Measurements from ENCODE around the gene STIMATE.

The STIMATE gene

DNA sequence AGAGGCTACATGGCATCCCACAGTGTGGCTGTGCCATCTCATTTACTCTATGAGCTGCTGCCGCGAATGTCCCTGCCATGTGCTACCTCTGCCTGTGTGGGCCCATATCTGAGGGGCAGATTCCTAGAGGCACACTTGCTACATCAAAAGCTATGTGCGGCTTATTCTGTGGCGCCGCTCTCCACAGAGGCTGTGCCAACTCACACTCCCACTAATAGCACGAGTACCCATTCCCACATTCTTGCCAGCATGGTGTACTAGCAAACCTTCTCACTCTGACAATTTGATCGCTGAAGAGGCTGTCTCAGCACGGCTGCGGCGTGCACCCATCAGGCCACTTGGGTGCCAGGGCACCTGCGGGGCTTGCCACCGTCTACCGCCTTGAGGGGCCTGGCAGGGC lies 31.4 kb downstream of the STIMATE start:
- no peak for DNase-seq (ENCODE audit: low spot score)

- DNase-seq (ENCODE audit: low spot score), result no peak
These were observed 37.0 kb downstream of the STIMATE start for GRCh38 chr3:52860424-52860768.

- DNase-seq (ENCODE audit: low spot score), result no peak
These were observed 37.5 kb downstream of the STIMATE start for GRCh38 chr3:52859686-52860423.

DNA sequence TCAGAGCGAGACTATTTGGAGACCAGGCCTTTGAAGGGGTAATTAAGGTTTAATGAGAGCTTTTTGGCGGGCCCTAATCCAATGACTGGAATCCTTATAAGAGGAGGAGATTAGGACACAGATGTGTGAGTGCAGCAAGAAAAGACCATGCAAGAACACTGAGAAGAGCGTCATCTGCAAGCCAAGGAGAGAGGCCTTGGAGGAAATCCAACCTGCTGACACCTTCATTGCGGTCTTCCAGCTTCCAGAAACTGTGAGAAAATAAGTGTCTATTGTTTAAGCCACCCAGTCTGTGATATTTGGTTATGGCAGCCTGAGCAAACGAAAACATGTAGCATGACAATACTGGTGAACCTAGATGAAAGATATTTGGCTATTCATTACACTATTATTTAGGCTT lies 39.5 kb downstream of the STIMATE start:
- no peak for DNase-seq (ENCODE audit: low spot score)

DNA sequence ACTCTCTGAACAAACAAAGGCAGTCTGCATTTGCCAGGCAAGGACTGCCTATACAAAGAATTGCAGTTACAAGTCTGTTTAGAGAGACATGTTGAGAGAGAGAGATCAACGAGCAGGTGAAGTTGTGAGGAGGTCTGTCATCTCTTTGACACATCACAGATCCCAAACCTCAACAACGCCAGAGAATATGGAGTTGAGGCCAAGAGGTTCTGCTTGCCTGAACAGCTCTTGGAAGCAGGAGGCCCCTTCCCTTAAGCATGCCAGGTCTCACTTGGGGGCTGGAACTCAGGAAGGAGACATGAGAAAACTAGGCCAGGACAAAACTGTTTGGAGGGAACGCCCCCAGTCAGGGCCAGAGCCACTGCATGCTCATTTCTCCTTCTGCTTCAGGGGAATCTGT lies 40.2 kb downstream of the STIMATE start:
- DNase-seq (ENCODE audit: low spot score), result no peak

- no peak for DNase-seq (ENCODE audit: low spot score)
These were observed 40.7 kb downstream of the STIMATE start for GRCh38 chr3:52856666-52857065.

DNA sequence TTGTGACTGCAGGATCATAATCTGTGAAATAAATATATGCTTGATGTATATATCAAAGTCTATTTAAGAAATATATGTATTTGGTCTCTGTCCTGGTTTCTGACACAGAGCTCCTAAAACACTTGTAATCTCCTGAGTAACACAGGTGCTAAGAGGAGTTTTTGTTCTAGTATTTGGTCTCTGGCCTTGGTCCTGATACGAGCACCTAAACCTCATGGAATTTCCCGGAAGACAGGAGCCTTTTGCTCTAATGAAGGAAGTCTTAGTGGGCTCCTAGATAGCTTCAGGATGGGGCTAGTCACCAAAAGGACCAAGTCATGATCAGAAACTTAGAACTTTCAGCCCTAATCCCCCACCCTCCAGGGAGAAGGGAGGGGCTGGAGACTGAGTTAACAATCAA lies 43.3 kb downstream of the STIMATE start:
- DNase-seq (ENCODE audit: low spot score), result no peak

DNA sequence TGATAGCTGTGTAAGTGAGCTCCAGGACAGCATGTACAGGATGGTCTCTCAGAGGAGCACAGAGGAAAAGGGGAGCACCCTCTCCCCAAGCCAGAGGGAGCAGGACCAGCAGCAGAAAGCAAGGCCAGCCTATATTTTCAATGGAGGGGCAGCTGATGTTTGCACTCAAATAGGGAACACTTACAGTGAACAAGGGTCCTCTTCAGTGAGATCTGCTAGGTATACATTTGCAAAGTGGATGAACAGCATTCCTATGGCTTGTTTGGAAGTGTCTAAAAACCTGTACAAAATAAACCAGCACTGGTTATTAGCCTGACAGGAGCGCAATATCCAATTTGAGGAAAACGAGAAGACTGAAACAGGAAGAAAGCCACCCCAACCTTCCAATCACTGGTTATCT lies 44.9 kb downstream of the STIMATE start:
- DNase-seq (ENCODE audit: low spot score), result no peak

DNA sequence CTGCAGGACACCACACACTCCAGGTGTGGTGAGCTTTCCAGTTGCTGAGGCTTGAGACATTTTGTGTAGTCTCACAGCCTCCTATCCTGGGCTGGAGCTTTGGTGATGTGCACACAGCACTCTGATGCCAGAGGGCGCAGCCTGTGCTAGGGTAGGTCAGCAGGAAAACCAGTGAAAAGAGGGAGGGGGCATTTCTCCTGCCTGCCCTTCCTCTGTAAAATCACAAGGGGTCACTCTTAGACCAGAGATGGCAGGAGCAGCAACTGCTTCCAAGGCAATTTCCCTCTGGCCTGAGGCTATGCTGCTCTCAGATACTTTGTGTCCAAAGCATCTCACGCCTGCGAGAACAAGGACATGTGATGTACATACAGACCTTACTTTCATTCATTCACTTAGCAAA lies 46.0 kb downstream of the STIMATE start:
- peak; percentile 75 for DNase-seq (ENCODE audit: low spot score)

GRCh38 chr3:52849656-52850055 lies 47.7 kb downstream of the STIMATE start:
- DNase-seq (ENCODE audit: low spot score), result no peak

GRCh38 chr3:52848617-52849016 lies 48.7 kb downstream of the STIMATE start:
- no peak for DNase-seq (ENCODE audit: low spot score)

- DNase-seq (ENCODE audit: low spot score), result no peak
These were observed 49.6 kb downstream of the STIMATE start for GRCh38 chr3:52847726-52848125.

GRCh38 chr3:52847241-52847640 lies 50.1 kb downstream of the STIMATE start:
- no peak for DNase-seq (ENCODE audit: low spot score)

GRCh38 chr3:52846432-52846965 lies 50.8 kb downstream of the STIMATE start:
- DNase-seq (ENCODE audit: low spot score), result no peak

GRCh38 chr3:52845691-52846431 lies 51.5 kb downstream of the STIMATE start:
- DNase-seq (ENCODE audit: low spot score), result no peak

DNA sequence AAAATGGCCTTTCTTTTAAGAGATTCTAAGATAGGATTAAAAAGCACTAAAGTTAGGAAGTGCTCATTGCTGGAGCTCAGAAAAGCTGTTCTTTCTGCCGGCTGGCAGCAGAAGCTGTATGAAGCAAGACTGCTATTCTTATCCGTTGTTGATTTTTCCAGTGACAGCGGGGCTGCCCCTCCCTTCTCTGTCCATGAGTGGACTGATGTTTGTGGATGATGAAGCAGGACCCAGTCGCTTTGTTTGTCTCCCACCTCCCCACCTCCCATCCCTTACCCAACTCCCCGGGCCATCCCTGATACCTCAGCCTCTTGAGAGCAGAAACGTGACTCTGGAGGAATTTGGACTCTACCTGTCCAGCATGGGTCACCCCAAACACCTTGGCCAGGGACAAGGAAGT lies 52.2 kb downstream of the STIMATE start:
- DNase-seq (ENCODE audit: low spot score), result no peak

DNA sequence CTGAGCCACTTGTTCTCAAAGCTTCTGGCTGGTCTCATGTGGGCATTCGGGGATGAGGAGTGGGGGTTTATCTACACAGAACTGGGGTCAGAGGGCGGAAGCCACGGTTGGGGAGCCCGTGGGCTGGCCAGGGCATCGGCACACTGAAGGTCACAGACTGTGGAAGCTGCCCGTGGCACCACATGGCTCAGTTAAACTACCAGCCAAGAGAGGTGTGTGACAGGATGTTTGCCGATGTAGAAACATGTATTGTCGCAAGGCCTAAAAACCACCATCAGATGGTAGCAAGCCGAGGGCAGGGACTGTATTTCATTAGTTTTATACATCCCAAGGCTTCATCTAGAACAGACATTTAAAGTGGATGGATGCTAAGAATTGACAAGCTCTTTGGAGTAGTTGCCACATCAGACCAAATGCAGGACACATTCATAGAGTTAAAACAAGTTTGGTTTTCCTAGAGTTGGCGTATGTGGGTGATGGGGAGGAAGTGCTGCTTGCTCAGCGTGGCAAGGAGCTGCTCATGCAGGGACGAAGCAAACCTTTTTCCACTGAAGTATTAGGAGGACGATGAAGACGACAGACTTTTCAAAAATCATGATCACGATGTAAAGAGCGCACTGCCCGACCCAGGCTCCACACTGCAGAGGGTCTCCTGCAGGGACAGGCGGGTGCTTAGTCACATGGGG lies 52.9 kb downstream of the STIMATE start:
- no peak for DNase-seq (ENCODE audit: low spot score)

DNA sequence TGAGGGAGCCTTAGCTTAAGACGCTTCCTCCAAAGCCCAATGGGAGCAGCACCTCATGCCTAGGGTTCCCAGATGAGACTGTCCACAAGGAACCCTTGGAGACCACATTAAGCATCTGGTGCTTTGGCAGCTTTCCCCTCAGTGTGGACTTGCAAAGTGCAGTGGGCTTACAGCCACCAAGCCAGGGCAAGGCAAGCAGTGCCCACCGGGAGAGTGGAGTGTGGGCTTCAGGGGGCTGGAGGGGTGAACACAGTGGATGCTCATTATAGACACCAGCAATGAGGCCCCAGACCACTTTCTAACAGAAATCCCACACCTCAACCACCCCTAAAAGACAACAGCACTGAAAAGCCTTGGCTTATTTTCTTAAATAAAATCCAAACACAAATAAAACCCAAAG lies 53.5 kb downstream of the STIMATE start:
- no peak for DNase-seq (ENCODE audit: low spot score)

DNA sequence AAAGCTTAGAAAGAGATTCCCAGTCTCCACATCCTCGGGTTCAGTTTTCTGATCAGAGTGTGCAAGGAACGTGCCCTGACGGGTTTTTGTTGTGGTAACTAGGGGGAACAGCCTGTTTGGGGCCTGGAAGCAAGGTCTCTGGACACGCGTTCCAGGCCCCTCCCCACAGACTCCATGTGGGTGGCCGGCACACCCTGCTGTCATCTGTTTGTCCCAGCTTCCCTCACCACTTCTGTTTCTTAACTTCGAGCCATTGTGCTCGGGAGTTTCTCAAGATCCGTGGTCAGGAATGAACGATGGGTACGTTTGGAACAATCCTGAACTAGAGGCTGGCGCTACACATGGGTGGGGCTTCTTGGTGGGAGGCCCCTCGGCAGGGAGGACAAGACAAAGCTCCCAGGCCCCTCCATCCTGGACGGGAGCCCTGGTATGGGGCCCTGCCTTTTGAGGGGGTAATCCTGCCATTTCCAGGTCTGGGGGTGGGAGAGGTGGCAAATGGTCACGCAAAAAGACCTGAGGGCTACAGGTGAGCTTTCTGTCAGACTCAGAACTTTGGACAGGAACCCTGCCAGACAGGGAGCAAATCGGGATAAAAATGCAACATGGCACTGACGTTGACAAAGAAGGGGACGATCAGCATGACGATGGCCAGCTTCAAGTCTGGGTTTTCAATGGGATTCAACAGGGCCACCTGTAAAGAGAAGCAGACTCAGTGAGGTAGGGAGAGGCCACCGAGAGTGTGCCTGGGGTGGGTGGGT lies 54.1 kb downstream of the STIMATE start:
- DNase-seq (ENCODE audit: low spot score), result no peak

DNA sequence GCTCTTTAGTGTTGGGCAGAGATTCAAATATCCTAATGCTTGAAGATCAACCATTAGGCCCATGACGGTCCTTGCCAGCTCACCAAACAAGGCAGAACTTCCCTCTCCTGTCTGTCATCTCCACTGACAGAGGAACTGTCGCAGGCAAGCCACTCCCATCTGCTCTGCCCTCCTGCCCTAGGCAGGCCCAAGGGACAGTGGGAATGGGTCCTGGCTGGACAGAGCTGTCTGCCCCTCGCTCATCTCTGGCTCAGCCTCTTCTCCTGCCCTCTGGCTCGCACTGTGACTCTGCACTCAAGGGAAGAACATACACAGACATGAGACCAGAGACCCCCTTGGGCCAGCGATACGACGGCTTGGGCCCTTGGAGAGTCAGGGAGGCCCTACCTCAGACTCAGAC lies 54.9 kb downstream of the STIMATE start:
- DNase-seq (ENCODE audit: low spot score), result no peak

DNA sequence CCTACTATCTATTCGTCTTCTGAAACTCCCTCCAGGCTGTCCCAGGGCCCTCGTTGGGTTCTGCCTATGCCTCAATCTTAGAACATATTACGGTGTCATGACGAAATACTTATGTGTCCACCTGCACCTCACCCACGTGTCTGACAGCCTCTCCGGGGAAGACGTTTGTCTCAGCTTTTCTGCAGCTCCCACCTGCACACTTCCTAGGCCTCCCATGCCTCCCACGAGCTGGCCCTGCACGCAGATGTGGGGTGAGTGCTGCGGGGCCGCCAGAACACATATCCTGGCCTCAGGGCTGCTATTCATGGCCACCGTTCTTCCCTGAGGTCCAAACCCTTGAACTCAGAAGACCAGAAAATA lies 55.4 kb downstream of the STIMATE start:
- no peak for DNase-seq (ENCODE audit: low spot score)

GRCh38 chr3:52841211-52841980 lies 56.0 kb downstream of the STIMATE start:
- DNase-seq (ENCODE audit: low spot score), result no peak

All from COLO829 (cell line).